Measurements from ENCODE around the gene CC2D2B.

GRCh38 chr10:95861386-95861785 lies 46.4 kb upstream of the CC2D2B start:
- no peak for TF ChIP-seq YY1 (IDR thresholded peaks at IDR 0.05; ENCODE audit: insufficient read depth, insufficient read length)
- TF ChIP-seq ZNF274 (IDR thresholded peaks at IDR 0.05; ENCODE audit: low read depth, low read length), result no peak
- TF ChIP-seq SUZ12 (IDR thresholded peaks at IDR 0.05; ENCODE audit: extremely low read depth, insufficient read depth, insufficient read length), result no peak

Data from NT2/D1 (cell line).